GDM1 (cell line): ENCODE measurements around the gene SENP8.

Experiments used
- DNase-seq: peaks from one replicate; lab custom pipeline; 2025; lab: John Stamatoyannopoulos, UW

Gene SENP8

DNA sequence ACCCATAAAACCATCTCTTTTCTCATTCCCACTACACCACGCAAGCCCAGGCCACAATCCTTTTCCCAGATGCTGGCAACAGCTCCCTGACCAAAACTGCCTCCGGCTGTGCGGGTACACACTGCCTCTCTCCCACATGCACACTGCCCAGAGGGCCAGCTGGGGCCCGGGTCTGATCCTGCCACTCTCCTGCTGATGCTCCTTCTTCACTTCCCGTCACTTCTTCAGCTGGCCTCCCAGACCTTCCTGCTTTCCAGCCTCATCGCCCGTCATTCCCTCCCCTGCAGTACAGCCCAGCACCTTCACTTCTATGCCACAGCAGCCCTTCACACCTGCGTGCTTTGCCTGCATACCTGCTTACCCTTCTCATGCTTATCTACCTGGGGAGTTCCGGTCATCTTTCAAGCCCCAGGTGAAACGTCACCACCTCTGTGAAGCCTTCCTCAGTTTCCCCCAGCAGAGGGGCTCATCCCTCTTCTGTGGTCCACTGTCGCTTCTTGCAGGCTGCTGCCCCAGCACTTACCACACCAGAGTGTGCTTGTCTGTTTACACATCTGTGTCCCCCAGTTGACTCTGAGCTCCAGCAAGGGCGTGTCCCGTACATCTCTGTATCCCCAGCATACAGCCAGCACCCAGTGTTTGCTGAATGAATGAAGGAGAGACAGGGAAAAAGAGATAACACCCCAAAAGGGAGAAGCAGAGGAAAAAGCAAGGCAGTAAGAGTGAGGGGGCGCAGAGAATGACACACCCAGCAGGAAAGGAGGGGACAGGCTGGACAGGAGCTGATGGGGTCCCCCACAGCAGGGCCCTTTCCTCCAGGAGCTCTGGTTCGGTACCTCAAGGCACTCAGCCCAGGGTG, 57.2 kb downstream of the SENP8 start:
- DNase-seq = no peak

DNA sequence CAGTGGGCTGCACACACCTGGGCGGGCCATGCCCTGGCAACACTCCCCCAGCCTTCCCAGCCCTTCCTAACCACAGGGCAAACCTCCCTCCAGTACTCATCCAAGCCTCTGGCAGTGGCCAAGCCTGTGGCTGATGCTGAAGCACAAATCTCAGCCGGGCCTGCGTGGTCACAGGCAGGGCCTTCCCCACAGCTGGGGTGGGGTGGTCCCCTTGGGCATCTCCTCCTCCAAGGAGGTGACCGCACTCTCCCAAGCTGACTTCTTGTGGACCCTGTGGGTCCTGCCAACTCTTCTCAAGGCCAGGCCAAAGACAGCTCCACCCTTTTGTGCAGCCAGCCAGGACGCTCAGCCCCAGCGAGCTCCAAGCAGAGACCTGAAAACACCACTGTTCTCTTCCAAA, 58.0 kb downstream of the SENP8 start:
- DNase-seq = no peak

DNA sequence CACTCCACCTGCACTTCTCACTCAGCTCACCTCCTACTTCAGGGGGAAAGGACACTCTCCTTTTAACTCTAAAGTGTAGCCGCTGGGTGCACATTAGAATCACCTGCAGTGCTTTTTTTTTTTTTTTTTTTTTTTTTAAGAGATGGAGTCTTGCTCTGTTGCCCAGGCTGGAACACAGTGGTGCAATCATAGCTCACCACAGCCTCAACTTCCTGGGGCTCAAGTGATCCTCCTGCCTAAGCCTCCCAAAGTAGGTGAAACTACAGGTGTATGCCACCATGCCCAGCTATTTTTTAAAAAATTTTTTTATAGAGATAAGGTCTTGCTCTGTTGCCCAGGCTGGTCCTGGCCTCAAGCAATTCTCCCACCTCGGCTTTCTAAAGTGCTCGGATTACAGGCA, 58.5 kb downstream of the SENP8 start:
- no peak for DNase-seq

DNA sequence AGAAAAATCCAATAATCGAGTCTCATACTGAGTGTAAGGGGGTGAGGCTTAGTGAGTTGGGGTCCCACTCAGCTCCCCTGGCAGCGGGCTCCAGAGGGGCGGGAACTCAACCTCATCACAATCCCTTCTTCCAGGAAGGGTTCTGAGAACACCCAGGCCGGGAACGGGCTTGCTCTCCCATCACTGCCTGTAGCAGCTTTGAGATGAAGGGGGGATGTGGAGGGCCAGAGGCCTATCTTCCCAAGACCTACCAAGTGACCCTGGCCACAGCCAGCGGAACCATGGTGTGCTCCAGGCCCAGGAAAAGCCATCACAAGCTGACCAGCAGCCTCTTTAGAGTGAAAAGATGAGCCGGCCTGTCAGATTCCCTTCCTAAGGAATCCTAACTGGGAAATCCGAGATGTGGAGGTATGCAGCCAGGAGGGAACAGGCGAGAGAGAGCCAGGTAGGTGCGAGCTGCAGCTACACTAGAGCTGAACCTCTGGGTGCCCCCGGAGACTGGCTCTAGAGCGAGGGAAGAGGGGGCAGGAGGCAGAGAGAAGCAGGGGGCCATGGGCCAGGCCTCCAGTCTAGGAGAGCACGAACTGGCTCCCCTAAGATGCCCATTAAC, 60.9 kb downstream of the SENP8 start:
- no peak for DNase-seq

DNA sequence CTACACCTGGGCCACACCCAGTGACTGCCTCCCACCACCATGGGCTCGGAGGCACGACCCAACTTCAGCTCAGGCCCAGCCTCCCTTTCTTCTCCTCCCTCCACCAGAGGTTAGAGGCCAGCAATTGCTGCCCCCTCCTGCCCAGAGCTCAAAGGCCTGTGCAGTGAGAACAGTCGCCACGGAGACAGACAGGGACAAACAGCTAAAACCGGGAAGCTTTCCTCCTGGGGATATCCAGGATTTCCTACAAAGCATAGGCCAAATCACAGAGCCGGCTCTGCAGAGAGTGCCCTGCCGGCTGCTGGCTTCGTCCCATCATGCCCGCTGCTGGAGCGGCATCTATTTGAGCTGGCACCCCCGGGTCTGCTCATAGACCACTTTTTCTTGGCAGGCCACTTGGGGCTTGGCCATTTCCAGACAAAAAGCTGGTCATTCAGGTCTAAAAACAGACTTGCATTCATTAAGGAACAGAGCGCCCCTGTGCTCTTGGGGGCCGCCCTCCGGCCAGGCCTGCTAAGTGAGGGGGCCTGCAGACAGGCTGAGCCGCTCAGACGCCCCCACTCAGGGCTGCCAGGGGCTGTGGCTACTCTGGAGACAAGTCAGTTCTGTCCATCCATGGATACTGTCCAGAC, 61.9 kb downstream of the SENP8 start:
- DNase-seq = no peak

DNA sequence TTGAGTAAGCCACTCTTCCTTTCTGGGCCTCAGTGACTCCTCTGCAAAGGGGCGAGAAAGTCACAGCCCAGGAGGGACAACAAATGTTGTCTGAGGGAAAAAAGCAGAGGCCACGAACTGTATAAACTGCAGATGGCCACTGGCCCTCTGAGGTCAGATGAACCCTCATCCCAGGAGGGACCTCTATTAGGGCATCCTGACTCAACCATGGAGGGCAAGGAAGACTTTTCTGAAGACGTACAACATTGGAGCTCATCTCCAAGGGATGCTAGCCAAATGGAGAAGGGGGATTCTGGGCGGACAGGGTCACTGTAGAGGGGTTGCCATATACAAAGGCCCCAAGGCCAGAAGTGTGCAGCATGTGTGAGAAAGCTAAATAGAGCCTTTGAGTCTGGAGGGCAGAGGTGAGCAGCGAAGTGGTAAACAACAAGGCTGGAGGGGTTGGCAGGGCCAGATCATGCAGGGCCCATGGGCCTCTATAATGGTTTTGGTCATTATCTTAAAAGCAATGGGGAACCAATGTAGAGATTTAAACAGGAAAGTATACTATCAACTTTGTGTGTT, 62.6 kb downstream of the SENP8 start:
- DNase-seq = no peak

DNA sequence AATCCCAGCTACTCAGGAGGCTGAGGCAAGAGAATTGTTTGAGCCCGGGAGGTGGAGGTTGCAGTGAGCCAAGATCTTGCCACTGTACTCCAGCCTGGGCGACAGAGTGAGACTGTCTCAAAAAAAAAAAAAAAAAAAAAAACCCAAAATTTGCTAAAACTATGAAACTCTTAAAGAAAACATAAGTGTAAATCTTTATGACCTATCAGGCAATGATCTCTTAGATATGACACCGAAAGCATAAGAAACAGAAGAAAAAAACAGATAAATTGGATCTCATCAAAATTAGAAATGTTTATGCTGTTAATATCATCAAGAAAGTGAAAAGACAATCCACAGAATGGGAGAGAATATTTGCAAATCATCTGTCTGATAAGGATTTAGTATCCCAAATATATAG, 64.0 kb downstream of the SENP8 start:
- DNase-seq = no peak

DNA sequence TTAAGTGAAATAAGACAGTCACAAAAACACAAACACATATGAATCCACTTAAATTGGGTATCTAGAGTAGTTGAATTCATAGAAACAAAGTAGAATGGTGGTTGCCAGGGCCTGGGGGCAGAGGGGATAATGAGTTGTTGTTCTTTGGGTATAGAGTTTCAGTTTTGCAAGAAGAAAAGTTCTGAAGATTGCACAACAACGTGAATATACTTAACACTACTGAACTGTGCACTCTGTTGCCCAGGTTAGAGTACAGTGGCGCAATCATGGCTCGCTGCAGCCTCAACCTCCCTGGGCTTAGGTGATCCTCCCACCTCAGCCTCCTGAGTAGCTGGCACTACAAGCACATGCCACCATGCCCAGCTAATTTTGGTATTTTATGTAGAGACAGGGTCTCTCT, 64.5 kb downstream of the SENP8 start:
- DNase-seq = no peak

DNA sequence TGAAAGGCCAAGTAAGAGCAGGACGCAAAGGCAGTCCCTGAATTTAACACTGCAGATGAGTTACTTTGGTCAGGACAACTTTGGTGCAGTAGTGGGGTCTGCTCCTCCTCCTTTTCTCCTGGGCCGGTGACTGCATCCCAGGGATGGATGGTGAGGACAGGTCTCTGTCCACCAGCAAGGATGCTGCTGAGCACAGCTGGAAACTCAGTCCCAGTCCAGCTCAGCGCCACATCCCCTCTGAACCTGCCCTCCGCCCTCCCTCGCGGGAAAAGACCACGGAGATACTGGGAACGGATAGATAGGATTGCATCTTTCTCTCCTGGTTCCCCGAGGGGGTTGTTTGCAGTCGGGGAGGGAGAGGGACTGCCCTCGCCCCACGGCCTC, 65.6 kb downstream of the SENP8 start:
- DNase-seq = no peak

DNA sequence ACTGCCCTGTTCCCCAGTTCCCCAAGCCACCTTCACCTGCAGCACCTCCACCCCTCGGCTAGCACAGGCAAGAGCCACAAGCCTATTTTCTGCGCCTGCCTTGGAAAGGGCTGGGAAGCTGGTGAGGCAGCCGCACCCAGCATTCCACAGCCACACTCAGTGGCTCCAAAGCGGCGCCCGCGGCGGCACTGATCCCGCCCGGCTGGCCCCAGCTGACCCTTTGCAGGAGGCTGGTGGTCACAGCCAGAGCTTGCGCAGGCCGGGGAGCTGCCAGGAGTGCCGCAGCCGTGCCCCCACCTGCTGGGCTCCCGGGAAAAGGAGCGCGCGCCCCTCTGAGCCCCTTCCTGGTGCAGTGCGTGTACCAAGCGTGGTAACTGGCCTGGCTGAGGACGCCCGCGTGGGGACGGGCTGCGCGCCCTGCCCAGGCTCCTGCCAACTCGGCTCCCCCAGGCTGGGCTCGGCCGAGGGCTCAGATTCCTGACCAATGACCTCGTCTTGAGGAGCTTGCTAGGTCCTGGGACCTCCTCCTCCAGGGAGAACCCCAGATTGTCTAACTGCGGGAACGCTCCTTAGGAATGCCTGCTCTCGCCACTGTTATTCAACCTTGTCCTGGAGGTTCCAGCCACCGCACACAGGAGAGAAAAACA, 66.1 kb downstream of the SENP8 start:
- no peak for DNase-seq

DNA sequence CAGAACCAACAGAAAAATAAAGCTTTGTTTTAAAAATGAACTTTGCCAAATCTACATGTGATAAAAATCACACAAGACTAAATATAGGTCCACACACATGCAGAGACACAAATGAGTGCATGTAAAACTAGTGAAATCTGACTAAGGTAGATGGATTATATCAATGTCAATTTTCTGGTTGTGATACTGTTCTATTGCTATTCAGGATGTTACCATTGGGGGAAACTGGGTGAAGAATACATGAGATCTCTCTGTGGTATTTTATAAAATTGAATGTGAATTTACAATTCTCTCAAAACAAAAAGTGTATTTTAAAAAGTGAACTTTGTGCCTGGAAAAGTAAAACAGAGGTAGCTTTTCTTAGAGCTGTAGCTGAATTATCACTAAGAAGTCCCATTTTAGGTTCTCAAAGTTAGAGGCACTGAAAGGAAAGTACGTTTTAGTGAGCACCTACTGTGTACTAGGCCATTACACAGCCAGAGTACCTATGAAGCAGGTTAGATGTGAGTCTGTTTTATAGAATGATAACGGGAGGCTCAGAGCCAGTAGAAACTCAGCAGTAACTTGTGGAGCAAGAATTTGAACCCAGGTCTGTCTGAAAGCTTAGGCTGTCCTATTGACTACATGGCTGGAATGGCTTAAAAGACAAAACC, 71.2 kb downstream of the SENP8 start:
- no peak for DNase-seq

DNA sequence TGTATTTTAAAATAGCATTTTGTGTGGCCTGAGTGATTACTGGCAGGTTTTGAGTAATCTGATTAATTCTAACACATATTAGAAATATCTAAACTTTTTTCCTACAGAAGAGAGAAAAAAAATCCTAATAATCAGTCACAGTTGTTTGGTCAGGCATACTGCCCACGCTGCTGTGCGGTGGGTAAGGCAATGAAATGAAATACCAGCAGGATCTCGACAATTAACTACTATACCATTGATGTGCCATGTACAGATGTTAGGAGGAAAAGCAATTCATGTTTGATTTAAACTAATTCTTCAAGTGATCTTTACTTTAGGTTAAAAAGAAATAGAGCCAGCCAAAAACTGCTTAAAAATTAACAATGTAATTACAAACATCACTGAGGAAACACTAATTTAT, 74.2 kb downstream of the SENP8 start:
- no peak for DNase-seq
